GM23338 (cell line): ENCODE measurements around the gene PIGR.

Experiments
- CREB1 ChIP-seq: fragments of 250-450 bp; sonication (Bioruptor Pico); IDR thresholded peaks from 2 replicates; pipeline ENCODE4 v1.5.0; 2020; ENCODE audit warnings: low read depth, mild to moderate bottlenecking, moderate library complexity
- EZH2 ChIP-seq: fragments of 200-600 bp; sonication (generic); IDR thresholded peaks from one replicate; pipeline ENCODE4 v1.8.0; 2017; ENCODE audit warnings: antibody characterized with exemption, mild to moderate bottlenecking, low read depth; ENCODE audit not compliant: unreplicated experiment
- EZH2phosphoT487 ChIP-seq: fragments of 200-600 bp; sonication (generic); IDR thresholded peaks from one replicate; pipeline ENCODE4 v1.8.1; 2018; ENCODE audit warnings: antibody characterized with exemption; ENCODE audit not compliant: unreplicated experiment
- NANOG ChIP-seq: IDR thresholded peaks from 2 replicates; pipeline ENCODE4 v1.6.1; 2016; ENCODE audit warnings: antibody characterized with exemption, borderline replicate concordance
- POLR2AphosphoS5 ChIP-seq: IDR thresholded peaks from 2 replicates; pipeline ENCODE4 v1.6.1; 2016; ENCODE audit warnings: antibody characterized with exemption, low read depth
- TF ChIP-seq, protein P1 (sequence below), 2 experiments: fragments of 200-600 bp in 1 of 2; sonication (generic) in 1 of 2; conservative IDR thresholded peaks; 2 replicates each; pipeline versions ENCODE4 v1.5.1 to v1.6.1; 2016 to 2017; ENCODE audit warnings: antibody characterized with exemption in 2 of 2, low read depth in 2 of 2, mild to moderate bottlenecking in 2 of 2, moderate library complexity in 1 of 2
- TF ChIP-seq, protein P2 (sequence below): IDR thresholded peaks from one replicate; pipeline ENCODE4 v1.6.1; 2018; ENCODE audit warnings: antibody characterized with exemption; ENCODE audit not compliant: unreplicated experiment

GRCh38 chr1:206935491-206936067 is 10.7 kb downstream of the PIGR start:
- TF ChIP-seq, protein P1, sequence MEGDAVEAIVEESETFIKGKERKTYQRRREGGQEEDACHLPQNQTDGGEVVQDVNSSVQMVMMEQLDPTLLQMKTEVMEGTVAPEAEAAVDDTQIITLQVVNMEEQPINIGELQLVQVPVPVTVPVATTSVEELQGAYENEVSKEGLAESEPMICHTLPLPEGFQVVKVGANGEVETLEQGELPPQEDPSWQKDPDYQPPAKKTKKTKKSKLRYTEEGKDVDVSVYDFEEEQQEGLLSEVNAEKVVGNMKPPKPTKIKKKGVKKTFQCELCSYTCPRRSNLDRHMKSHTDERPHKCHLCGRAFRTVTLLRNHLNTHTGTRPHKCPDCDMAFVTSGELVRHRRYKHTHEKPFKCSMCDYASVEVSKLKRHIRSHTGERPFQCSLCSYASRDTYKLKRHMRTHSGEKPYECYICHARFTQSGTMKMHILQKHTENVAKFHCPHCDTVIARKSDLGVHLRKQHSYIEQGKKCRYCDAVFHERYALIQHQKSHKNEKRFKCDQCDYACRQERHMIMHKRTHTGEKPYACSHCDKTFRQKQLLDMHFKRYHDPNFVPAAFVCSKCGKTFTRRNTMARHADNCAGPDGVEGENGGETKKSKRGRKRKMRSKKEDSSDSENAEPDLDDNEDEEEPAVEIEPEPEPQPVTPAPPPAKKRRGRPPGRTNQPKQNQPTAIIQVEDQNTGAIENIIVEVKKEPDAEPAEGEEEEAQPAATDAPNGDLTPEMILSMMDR (conservative IDR thresholded peaks at IDR 0.05; ENCODE audit: low read depth in 2 of 2): peak; percentile 82 to 93
- TF ChIP-seq POLR2AphosphoS5 (no peak), EZH2 (no peak), NANOG (no peak), EZH2phosphoT487 (no peak), CREB1 (CRISPR knock-in tag) (no peak)
- TF ChIP-seq, protein P2, sequence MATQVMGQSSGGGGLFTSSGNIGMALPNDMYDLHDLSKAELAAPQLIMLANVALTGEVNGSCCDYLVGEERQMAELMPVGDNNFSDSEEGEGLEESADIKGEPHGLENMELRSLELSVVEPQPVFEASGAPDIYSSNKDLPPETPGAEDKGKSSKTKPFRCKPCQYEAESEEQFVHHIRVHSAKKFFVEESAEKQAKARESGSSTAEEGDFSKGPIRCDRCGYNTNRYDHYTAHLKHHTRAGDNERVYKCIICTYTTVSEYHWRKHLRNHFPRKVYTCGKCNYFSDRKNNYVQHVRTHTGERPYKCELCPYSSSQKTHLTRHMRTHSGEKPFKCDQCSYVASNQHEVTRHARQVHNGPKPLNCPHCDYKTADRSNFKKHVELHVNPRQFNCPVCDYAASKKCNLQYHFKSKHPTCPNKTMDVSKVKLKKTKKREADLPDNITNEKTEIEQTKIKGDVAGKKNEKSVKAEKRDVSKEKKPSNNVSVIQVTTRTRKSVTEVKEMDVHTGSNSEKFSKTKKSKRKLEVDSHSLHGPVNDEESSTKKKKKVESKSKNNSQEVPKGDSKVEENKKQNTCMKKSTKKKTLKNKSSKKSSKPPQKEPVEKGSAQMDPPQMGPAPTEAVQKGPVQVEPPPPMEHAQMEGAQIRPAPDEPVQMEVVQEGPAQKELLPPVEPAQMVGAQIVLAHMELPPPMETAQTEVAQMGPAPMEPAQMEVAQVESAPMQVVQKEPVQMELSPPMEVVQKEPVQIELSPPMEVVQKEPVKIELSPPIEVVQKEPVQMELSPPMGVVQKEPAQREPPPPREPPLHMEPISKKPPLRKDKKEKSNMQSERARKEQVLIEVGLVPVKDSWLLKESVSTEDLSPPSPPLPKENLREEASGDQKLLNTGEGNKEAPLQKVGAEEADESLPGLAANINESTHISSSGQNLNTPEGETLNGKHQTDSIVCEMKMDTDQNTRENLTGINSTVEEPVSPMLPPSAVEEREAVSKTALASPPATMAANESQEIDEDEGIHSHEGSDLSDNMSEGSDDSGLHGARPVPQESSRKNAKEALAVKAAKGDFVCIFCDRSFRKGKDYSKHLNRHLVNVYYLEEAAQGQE: no peak
